Astrocyte of the spinal cord (primary cell): ENCODE data around the gene ROBO2.

Source experiments
- DNase-seq: peaks from one replicate; pipeline ENCODE4 v3.0.0; 2011; ENCODE audit warnings: low read depth, low spot score
- H3K4me3 ChIP-seq: 2 replicates; pipeline ENCODE4 v1.5.1; 2011; ENCODE audit warnings: low read depth, mild to moderate bottlenecking, low read length, moderate library complexity
- CTCF ChIP-seq: IDR thresholded peaks from 2 replicates; pipeline ENCODE4 v1.5.1; 2012; ENCODE audit warnings: low read depth, mild to moderate bottlenecking, low read length, inconsistent platforms
- in situ Hi-C: cut with HindIII; loops from 2 replicates; pipeline ENCODE4 v1.10.0; 2017; ENCODE audit warnings: low sequenced_read_pairs

ROBO2 gene, protein sequence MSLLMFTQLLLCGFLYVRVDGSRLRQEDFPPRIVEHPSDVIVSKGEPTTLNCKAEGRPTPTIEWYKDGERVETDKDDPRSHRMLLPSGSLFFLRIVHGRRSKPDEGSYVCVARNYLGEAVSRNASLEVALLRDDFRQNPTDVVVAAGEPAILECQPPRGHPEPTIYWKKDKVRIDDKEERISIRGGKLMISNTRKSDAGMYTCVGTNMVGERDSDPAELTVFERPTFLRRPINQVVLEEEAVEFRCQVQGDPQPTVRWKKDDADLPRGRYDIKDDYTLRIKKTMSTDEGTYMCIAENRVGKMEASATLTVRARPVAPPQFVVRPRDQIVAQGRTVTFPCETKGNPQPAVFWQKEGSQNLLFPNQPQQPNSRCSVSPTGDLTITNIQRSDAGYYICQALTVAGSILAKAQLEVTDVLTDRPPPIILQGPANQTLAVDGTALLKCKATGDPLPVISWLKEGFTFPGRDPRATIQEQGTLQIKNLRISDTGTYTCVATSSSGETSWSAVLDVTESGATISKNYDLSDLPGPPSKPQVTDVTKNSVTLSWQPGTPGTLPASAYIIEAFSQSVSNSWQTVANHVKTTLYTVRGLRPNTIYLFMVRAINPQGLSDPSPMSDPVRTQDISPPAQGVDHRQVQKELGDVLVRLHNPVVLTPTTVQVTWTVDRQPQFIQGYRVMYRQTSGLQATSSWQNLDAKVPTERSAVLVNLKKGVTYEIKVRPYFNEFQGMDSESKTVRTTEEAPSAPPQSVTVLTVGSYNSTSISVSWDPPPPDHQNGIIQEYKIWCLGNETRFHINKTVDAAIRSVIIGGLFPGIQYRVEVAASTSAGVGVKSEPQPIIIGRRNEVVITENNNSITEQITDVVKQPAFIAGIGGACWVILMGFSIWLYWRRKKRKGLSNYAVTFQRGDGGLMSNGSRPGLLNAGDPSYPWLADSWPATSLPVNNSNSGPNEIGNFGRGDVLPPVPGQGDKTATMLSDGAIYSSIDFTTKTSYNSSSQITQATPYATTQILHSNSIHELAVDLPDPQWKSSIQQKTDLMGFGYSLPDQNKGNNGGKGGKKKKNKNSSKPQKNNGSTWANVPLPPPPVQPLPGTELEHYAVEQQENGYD (N-terminal part only)

DNA sequence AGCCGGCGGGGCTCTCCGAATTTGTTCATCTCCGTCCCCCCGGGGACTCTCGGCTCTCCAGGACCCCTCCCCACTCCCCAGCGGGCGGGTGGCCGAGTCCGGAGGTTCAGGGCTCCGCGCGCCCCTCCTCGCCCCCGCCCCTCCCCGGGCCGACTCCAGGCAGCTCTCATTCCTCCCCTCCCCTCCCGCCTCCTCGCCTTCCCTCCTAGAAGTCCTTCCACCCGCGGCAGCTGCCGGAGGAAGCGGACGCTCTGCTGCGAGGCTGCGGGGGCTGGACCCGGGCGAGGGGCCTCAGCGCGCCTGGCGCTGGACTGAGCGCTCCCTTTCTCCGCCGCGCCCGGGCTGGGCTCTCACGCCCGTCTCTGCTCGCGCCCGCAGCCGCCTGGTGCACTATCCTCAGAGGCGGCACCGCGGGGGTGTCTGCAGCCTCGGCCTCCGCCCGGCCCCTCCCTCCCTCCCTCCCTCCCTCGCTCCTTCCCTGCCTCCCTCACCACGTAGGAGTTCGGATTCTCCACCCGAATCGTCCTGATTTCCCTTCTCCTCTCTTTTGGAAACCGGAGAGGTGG is at the start of gene ROBO2:
Gene ROBO2 (plus strand): TSS at position 494 of the 566 bp plus-strand sequence. CDS start 687 bp downstream, outside the sequence.
- in situ Hi-C loops = no loop called here
- peak; percentile 22 for DNase-seq
- no peak for TF ChIP-seq CTCF
- H3K4me3 ChIP-seq = peak within 1 kb of the TSS; percentile 42

DNA sequence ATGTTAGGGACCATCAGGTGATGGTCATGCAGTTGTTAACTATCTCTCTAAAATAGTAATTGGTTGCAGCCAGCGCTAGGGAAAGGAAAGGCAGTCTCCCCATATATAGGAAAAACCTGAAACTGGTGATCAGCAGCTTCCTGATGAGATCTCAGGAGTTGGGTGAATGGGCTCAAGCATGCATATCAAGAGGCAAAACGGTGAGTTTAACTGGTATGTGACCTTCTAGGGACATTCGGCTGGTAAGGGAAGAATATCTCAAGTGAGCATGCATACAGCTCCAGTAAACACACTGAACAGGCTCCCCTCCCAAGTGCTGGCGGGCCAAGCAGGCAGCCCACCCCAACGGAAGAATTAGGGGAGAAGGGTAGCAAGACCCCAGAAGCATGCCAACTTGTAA is 49.3 kb upstream of the ROBO2 start:
- H3K4me3 ChIP-seq = no peak overlapping the region
- in situ Hi-C loops = no loop called here
- TF ChIP-seq CTCF = no peak
- DNase-seq = no peak

DNA sequence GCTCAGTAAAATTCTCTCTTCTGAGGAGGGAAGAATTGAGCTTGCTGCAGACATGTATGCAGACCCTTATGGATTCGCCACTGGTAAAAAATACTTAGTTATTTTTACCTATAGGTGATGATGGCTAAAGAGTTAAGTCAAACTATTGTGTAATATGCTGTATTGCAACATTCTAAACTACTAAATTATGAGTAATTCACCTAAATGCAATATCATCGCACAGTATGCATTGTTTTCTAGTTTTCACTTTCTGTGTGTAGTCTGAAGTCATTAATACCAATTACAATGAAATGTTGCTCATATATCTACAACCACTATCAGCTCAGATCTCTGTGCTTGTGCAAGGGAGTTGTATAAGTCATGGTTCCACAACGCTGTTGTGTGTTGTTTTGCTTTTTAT is 48.7 kb upstream of the ROBO2 start:
- no peak for TF ChIP-seq CTCF
- no peak for DNase-seq
- in situ Hi-C loops = no loop called here
- H3K4me3 ChIP-seq = no peak overlapping the region

DNA sequence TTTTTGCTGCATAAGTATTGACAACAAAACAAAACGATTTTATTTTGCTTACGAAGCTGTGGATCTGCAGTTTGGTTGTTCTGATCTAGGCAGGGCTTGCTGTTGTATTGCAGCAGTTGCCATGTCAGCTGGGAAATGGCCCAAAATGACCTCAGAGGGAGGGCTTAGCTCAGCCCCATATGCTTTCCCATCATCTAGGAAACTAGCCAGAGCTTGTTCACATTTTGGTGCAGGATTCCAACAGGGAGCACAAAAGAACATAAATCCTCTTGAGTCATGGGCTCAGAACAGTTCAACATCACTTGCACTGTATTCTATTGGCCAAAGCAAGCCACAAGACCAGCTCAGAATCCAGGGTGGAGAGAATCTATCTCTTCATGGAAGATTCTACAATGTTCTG is 42.2 kb upstream of the ROBO2 start:
- in situ Hi-C loops = no loop called here
- H3K4me3 ChIP-seq = no peak overlapping the region
- DNase-seq = peak; percentile 65
- TF ChIP-seq CTCF = no peak

GRCh38 chr3:76998555-76998954 is 41.3 kb upstream of the ROBO2 start:
- in situ Hi-C loops = no loop called here
- no peak overlapping the region for H3K4me3 ChIP-seq
- DNase-seq = no peak
- TF ChIP-seq CTCF = no peak

GRCh38 chr3:77001062-77001701 is 38.7 kb upstream of the ROBO2 start:
- H3K4me3 ChIP-seq = no peak overlapping the region
- in situ Hi-C loops = no loop called here
- DNase-seq = no peak
- no peak for TF ChIP-seq CTCF
